Heart left ventricle (tissue), 13 donors: Measurements from ENCODE around the gene TSHZ1.

Source experiments
- POLR2A ChIP-seq, 2 donors: fragments of 450-650 bp; IDR thresholded peaks; one replicate each; pipeline ENCODE4 v1.6.1; 2017; ENCODE audit warnings: antibody characterized with exemption in 2 of 2, mild to moderate bottlenecking in 2 of 2, moderate library complexity in 2 of 2
- TF ChIP-seq, protein P1 (sequence below), 12 donors: fragments of 200-600 bp; sonication (generic) in 4 of 12; IDR thresholded peaks; one replicate each; pipeline versions ENCODE4 v1.5.0 to v1.8.0; 2018 to 2022; ENCODE audit warnings: antibody characterized with exemption in 12 of 12, mild to moderate bottlenecking in 5 of 12
- donor health status: ischemic (EF 13 %, LVEDD 7.1; RV severe dilation, severe dysfunction).
- donor health status: DM: no; HTN: yes; CAD: no.
- donor health status: DM: no; HTN: no; CAD: no.
- donor health status: ischemic (EF 25% LVEDD 6.9; RV normal size, moderate dysfunction).
- donor health status: ischemic (EF 25% LVEDD 5.7; RV mildly dilated, moderate dysfunction).
- donor health status: ischemic (EF 35%, LVEDD 5.7; RV mildly dilated, moderate dysfunction).
- donor health status: nonischemic (EF 11% LVEDD 7.7; RV severe dilation, severe dysfunction).
- donor health status: DM: yes; HTN: yes; CAD: no.
- donor health status: PGD.
- donor health status: ischemic (EF 29% LVEDD 5.4; RV normal size, mild dysfunction).
- donor health status: nonischemic (EF 23%, LVEDD 6.1; RV moderate dilation, normal function).

DNA sequence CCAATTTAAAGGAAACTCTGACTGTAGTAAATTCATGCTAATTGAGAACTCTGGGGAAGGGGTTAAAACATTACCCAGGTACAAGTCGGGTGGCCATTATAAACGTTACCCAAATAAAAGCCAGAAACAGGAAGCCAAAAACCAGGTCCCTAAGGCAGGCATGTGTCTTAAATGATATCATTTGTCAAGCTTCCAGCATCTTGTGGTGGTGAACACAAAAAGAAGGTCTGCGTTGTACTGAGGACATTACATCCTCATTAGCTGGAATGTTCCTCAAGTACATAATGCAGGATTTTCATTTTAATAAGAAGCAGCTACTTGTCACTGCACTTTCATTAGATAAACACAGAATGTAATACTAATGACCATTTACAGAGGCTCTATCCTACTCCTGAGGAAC is 12.6 kb upstream of the TSHZ1 start:
- TF ChIP-seq, protein P1, sequence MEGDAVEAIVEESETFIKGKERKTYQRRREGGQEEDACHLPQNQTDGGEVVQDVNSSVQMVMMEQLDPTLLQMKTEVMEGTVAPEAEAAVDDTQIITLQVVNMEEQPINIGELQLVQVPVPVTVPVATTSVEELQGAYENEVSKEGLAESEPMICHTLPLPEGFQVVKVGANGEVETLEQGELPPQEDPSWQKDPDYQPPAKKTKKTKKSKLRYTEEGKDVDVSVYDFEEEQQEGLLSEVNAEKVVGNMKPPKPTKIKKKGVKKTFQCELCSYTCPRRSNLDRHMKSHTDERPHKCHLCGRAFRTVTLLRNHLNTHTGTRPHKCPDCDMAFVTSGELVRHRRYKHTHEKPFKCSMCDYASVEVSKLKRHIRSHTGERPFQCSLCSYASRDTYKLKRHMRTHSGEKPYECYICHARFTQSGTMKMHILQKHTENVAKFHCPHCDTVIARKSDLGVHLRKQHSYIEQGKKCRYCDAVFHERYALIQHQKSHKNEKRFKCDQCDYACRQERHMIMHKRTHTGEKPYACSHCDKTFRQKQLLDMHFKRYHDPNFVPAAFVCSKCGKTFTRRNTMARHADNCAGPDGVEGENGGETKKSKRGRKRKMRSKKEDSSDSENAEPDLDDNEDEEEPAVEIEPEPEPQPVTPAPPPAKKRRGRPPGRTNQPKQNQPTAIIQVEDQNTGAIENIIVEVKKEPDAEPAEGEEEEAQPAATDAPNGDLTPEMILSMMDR (IDR thresholded peaks at IDR 0.05): no peak
- no peak for TF ChIP-seq POLR2A (IDR thresholded peaks at IDR 0.05)
